DLD1 (cell line): Measurements from ENCODE around the gene CDH13.

Source experiments
- in situ Hi-C: cut with HindIII; loops from 2 replicates; pipeline ENCODE4 v1.10.0; 2017; ENCODE audit warnings: low sequenced_read_pairs

The CDH13 gene

DNA sequence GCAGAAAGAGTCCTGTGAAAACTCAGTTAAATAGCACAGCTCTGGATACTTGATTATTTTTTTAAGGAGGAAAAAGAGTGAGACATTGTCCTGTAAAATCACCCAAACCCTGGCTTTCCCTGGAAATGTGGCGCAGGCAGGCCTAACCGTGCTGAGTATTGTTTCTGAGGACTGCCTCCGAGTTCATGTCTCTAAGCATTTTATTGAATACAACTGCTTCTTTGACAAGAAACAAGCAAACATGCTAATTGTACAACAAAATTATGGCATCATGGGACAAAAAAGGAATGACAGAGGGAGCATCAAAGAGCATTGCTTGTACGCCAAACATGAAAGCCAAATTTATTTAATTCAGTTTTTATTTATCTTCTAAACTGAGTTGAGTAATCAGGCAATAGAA, 1116.5 kb downstream of the CDH13 start:
- in situ Hi-C loops, result no loop called here

GRCh38 chr16:83743720-83744119, 1117.0 kb downstream of the CDH13 start:
- in situ Hi-C loops, result no loop called here

GRCh38 chr16:83744441-83744981, 1117.7 kb downstream of the CDH13 start:
- in situ Hi-C loops, result no loop called here

DNA sequence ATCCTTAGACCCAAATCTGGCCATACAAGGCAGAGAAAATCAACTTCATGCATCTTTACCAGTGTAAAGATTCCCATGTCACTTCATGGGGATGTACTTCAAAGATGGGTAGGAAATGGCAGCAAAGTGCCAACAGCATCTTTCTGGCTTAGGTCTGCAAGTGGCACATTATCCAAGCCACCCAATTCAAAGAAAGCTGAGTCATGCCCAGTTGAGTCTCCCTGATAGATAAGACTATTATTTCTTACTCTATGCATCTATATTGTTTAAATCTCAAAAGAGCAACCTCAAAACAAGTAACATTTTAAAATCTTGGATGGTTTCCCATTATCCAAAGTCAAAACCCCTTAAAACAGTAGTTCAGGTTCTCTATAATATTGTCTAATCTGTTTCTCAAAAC, 1119.8 kb downstream of the CDH13 start:
- in situ Hi-C loops, result no loop called here

DNA sequence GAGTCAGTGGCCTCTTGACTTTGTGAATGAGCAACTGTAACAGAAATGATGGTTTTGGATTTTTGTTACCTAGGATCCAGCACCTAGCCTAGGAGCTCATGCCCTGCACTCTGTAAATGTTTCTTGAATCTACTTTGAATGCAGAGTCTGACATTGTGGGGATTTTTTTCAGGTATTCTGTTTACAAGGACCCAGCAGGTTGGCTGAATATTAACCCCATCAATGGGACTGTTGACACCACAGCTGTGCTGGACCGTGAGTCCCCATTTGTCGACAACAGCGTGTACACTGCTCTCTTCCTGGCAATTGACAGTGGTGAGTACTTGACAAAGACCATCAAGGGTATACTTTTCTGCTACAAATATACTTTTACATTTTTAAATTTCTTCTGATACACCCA, 1121.2 kb downstream of the CDH13 start:
- in situ Hi-C loops, result no loop called here

GRCh38 chr16:83755391-83755790, 1128.6 kb downstream of the CDH13 start:
- in situ Hi-C loops, result no loop called here

DNA sequence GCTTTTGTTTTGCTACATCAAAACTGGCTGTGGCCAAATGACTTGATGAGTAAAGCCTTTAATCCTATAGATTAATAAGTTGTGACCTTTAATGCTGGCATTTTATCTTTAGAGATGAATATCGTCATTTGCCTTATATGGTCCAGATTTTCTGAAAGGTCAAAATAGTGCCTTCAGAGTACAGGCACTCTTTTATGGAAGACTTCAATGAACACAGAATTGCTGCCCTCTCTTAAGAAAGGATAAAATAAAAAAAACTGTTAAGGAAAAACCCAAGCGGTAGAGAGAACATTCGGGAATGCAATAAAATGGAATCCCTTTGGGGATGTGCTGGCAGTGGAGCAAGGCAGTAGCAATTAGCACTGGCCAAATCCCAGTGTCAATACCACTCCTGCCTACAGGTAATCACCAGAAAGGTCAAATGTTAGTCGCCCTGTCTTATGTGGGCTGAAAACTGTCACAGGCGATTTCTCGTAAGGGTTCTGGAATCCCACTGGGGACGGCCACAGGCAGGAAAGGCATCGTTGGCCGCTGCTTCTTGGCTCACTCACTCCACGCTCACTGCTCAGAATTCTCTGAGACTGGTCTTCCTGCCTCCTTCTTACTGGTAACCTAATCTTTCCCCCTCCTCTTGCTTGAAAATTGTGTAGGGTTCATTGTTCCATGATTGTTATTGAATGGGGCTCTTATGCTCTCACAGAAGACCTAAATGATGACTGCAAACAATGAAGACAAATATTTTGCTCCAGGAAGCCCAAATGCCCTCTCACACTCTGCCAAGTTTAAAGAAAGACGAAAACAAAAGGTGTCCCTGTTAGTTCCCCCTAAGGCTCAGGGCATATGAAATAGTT, 1135.6 kb downstream of the CDH13 start:
- in situ Hi-C loops, result no loop called here

GRCh38 chr16:83762992-83763358, 1136.2 kb downstream of the CDH13 start:
- in situ Hi-C loops, result no loop called here

- in situ Hi-C loops, result no loop called here
These were observed 1142.2 kb downstream of the CDH13 start for GRCh38 chr16:83768986-83769385.

GRCh38 chr16:83769397-83770008, 1142.7 kb downstream of the CDH13 start:
- in situ Hi-C loops, result no loop called here

- in situ Hi-C loops, result no loop called here
These were observed 1144.7 kb downstream of the CDH13 start for GRCh38 chr16:83771306-83771942.

GRCh38 chr16:83772806-83773205, 1146.0 kb downstream of the CDH13 start:
- in situ Hi-C loops, result no loop called here

- in situ Hi-C loops, result no loop called here
These were observed 1147.3 kb downstream of the CDH13 start for GRCh38 chr16:83774066-83774465.

DNA sequence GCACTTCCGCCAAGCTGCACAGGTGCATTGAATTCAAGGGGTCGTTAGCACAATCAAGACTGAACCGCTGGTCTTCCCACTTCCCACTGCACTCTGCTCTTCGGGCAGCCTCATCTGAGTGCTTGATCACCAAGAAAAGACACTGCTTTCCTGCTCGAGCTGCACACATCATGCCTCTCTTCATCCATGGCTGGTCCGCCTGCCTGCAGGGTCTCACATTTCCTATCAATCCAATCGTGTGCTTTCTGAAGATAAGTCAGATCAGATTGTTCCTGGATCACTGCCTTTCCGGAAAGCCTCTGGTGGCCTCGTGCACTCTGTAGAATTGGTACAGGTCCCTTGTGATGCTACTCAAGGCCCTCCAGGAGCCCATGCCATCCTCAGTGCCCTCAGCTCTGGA, 1150.2 kb downstream of the CDH13 start:
- in situ Hi-C loops, result no loop called here

GRCh38 chr16:83779886-83780285, 1153.1 kb downstream of the CDH13 start:
- in situ Hi-C loops, result no loop called here

DNA sequence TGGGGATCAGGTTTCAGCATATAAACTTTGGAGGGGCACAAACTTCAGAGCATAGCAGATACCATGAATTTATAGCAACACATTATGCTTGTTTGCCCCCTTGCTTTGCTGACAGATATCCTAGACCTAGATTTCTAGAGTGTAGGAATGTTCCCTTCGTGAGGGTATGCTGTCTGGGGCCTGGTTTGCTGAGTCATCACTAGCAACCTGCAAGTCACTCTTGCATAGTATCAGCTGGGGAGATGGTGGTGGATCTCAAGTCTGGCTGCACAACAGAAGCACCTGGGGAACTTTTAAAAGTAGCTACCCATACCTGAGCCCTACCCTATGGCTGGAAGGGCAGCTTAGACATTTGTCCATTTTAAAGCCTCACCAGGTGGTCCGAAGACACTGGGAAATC, 1158.7 kb downstream of the CDH13 start:
- in situ Hi-C loops, result no loop called here

DNA sequence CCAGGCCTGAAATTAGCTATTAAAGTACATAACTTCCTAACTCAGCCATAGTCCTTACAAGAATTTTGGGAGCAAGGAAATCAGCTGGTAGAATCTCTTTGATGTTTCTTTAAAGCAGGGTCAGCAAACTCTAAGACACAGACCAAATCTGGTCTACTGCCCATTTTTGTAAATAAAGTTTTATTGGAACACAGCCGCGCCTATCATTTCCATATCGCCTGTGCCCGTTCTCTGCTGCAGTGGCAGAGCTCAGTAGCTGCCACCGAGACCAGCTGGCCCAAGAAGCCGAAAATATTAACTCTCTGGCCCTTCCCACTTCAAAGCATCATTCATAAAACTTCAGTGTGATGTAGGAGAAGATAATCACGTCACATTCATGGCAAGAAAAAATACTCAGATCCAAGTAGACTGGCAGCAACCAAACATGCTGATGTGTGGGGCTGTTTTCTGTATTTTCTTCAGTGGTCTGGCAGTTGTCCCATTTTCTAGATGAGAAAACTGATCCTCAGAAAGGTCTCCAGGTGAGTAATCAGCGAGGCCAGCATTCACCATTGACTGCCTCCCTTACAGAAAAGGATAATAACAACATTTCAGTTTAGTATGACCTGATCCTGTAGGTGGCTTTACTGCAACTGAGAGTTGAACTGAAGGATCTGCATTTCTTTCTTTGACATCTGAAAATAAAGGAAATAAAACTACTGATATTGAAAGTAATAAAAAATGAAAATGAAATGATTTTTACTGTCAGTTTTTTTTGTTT, 1163.1 kb downstream of the CDH13 start:
- in situ Hi-C loops, result no loop called here

DNA sequence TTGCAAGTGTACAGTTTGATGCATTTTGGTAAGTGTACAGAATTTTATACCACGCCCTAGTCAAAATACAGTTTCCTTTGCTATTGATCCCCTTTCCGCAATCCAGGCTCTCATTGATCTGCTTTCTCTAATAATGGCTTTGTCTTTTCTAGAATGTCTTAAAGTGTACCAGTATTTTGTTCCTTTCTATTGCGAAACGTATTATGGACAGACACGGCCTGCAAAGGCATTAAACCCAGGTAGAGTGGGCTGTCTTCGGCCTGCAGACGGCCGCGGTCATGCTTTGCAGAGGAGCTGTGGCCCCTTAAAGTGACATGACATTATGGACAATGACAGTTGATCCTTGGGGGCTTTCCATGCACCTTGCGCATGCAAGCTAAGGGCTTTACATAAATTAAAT, 1165.1 kb downstream of the CDH13 start:
- in situ Hi-C loops, result no loop called here

DNA sequence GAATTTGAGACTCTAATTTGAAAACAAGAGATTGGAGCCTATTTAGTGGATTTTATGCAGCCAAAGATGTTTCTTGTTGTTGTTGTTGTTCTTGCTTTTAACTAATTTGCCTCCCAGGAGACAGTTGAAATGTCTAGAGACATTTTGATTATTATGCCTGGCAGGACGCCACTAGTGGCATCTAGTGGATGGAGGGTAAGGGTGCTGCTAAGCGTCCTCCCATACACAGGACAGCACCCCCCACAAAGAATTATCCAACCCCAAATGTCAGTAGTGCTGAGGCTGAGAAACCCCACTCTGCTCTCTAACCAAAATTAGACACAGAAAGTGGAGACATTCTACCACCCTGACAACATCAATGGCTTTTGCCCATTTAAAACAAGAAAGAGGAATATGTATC, 1165.6 kb downstream of the CDH13 start:
- in situ Hi-C loops, result no loop called here

- in situ Hi-C loops, result no loop called here
These were observed 1166.4 kb downstream of the CDH13 start for GRCh38 chr16:83793179-83793578.
